ENCODE data around the gene SOX6.

The SOX6 gene

DNA sequence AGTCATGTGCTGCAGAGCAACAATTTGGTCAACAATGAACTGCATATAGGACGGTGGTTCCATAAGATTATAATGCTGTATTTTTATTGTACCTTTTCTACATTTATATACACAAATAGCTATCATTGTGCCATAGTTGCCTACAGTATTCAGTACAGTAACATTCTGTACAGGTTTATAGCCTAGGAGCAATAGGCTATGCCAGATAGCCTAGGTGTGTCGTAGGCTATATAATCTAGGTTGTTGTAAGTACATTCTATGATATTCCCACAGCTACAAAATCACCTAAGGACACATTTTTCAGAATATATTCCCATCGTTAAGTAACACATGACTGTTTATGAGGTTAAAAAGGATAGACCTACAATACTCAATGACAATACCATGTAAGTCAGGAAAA, 423.9 kb downstream of the SOX6 start:
- DNase-seq: no peak
- H3K9me3 ChIP-seq: no peaks in the 10 kb centered on the region
- TF ChIP-seq, protein P1, sequence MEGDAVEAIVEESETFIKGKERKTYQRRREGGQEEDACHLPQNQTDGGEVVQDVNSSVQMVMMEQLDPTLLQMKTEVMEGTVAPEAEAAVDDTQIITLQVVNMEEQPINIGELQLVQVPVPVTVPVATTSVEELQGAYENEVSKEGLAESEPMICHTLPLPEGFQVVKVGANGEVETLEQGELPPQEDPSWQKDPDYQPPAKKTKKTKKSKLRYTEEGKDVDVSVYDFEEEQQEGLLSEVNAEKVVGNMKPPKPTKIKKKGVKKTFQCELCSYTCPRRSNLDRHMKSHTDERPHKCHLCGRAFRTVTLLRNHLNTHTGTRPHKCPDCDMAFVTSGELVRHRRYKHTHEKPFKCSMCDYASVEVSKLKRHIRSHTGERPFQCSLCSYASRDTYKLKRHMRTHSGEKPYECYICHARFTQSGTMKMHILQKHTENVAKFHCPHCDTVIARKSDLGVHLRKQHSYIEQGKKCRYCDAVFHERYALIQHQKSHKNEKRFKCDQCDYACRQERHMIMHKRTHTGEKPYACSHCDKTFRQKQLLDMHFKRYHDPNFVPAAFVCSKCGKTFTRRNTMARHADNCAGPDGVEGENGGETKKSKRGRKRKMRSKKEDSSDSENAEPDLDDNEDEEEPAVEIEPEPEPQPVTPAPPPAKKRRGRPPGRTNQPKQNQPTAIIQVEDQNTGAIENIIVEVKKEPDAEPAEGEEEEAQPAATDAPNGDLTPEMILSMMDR (IDR thresholded peaks at IDR 0.05): no peak
- H3K4me3 ChIP-seq: no peak overlapping the region
- no peak overlapping the region for H3K27ac ChIP-seq
- H3K27me3 ChIP-seq: no peaks in the 10 kb centered on the region
- intact Hi-C loops (cut with DNase I; ENCODE audit: low total_unique reads): no loop called here
- H3K36me3 ChIP-seq: no peaks in the 10 kb centered on the region
- H3K4me1 ChIP-seq: no peaks in the 10 kb centered on the region

DNA sequence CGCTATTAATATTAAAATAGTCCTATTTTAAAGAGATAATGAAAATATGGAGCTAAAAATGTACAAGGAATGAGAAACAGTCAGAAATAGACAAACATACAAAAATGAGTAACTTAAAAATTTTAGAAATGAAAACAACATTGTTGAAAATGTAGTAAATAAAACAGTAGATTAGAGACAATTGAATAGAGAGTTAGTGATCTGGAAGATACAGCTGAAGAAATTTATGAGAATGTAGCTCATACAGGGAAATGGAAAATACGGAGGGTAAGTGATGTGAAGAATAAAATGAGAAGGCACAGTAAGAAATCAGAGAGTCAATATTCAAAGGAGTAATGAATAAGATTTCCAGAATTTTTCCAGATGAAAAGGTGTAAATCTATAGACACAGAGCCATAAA, 424.8 kb downstream of the SOX6 start:
- H3K27ac ChIP-seq: no peak overlapping the region
- intact Hi-C loops (cut with DNase I; ENCODE audit: low total_unique reads): no loop called here
- H3K4me1 ChIP-seq: no peaks in the 10 kb centered on the region
- TF ChIP-seq, protein P1 (IDR thresholded peaks at IDR 0.05): no peak
- H3K36me3 ChIP-seq: no peaks in the 10 kb centered on the region
- no peak for DNase-seq
- no peaks in the 10 kb centered on the region for H3K27me3 ChIP-seq
- no peaks in the 10 kb centered on the region for H3K9me3 ChIP-seq
- no peak overlapping the region for H3K4me3 ChIP-seq

DNA sequence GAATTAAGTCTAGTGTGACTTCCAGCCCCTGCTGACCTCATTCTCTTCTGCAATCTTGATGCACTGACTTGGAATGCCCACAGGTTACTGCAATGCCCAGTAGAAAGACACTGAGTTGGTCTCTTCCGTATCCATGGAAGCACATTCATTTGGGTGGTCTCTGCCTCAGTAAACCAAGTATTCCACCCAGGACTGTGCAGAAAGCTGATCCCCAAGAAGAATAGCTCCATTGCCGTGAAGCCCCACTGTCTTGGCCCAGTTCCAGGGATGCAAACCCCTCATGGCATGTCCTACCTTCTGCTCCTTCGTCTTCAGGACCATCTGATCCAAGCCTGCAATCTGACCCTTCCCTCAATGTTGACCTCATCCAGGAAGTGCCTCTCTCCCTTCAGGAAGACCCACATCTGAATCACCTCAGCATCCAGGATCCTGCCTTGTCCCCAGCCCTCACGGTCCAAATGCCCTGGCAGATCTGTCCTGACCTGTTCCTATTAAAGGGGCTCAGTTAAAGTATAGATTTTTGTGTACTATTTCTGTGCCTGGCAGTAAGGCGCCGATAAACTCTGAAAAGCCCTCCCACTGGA, 425.8 kb downstream of the SOX6 start:
- Histone ChIP-seq H3K27ac (no peak overlapping the region), H3K4me1 (no peaks in the 10 kb centered on the region), H3K4me3 (no peak overlapping the region), H3K36me3 (no peaks in the 10 kb centered on the region), H3K9me3 (no peaks in the 10 kb centered on the region), H3K27me3 (no peaks in the 10 kb centered on the region)
- TF ChIP-seq, protein P1 (IDR thresholded peaks at IDR 0.05): no peak
- DNase-seq: no peak
- intact Hi-C loops (cut with DNase I; ENCODE audit: low total_unique reads): no loop called here

DNA sequence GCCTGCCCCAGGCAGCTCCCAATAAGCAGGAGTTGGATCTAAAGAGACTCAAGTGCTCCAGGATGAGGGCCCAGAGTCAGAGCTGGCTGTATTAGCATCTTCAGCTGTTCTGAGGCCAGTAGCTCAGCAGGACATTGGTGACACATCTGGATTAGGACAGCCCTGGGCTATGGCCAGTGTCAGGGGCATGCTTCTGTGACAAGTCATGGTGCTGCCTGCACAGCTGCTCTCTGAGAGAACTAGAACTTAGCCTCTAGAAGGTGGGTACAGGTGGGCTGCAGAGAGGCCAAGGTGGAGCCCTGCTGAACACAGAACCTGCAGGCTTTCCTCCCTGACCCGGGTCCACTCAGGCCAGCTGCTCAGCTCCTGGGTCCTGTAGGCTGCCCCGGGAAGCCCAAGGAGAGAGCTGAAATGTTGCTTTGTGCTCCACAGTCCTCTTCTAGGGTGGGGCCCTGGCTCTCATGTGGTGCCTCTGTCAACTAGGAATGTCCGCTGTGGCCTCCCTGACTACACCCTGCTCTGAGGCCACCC, 426.9 kb downstream of the SOX6 start:
- intact Hi-C loops (cut with DNase I; ENCODE audit: low total_unique reads): no loop called here
- Histone ChIP-seq H3K4me1 (no peaks in the 10 kb centered on the region), H3K27ac (no peak overlapping the region), H3K4me3 (no peak overlapping the region), H3K27me3 (no peaks in the 10 kb centered on the region), H3K36me3 (no peaks in the 10 kb centered on the region), H3K9me3 (no peaks in the 10 kb centered on the region)
- TF ChIP-seq, protein P1 (IDR thresholded peaks at IDR 0.05): no peak
- peak in 1 of 2 donors; percentile 40 for DNase-seq

DNA sequence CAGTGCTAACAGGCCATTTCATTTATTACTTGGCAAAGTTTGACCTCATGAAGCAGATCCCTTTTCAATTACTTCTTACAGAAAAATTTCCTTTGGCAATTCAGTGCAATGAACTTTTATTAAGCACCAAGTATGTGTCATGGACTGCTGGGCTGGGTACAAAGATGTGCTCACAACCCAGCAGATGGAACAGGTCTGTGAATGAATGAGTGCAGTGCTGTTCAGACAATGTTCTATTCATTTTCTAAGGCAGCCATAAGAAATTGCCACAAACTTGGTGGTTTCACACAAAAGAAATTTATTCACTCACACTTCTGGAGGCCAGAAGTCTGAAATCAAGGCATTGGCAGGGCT, 428.5 kb downstream of the SOX6 start:
- TF ChIP-seq, protein P1 (IDR thresholded peaks at IDR 0.05): no peak
- no peaks in the 10 kb centered on the region for H3K27me3 ChIP-seq
- no peaks in the 10 kb centered on the region for H3K4me1 ChIP-seq
- no peaks in the 10 kb centered on the region for H3K36me3 ChIP-seq
- no peak overlapping the region for H3K4me3 ChIP-seq
- intact Hi-C loops (cut with DNase I; ENCODE audit: low total_unique reads): no loop called here
- DNase-seq: no peak
- no peak overlapping the region for H3K27ac ChIP-seq
- H3K9me3 ChIP-seq: no peaks in the 10 kb centered on the region

Measured in tibial artery (tissue), 4 donors.